Adrenal gland (tissue), 5 donors: ENCODE data around the gene PACS2.

ENCODE experiments used
- POLR2A ChIP-seq, 2 donors: fragments of 450-650 bp; IDR thresholded peaks; one replicate each; pipeline ENCODE4 v1.6.1; 2017; ENCODE audit warnings: antibody characterized with exemption in 2 of 2, mild to moderate bottlenecking in 2 of 2, moderate library complexity in 1 of 2
- TF ChIP-seq, protein P1 (sequence below), 6 experiments: fragments of 450-650 bp in 4 of 6; fragments of 200-600 bp in 2 of 6; sonication (generic) in 1 of 6; IDR thresholded peaks; 1 replicate in 5 of 6; 2 replicates in 1 of 6; pipeline versions ENCODE4 v1.5.1 to v1.8.0; 2016 to 2021; ENCODE audit warnings: antibody characterized with exemption in 6 of 6, mild to moderate bottlenecking in 2 of 6, moderate library complexity in 1 of 6
- donor health status: DM: no; HTN: no; CAD: no.

DNA sequence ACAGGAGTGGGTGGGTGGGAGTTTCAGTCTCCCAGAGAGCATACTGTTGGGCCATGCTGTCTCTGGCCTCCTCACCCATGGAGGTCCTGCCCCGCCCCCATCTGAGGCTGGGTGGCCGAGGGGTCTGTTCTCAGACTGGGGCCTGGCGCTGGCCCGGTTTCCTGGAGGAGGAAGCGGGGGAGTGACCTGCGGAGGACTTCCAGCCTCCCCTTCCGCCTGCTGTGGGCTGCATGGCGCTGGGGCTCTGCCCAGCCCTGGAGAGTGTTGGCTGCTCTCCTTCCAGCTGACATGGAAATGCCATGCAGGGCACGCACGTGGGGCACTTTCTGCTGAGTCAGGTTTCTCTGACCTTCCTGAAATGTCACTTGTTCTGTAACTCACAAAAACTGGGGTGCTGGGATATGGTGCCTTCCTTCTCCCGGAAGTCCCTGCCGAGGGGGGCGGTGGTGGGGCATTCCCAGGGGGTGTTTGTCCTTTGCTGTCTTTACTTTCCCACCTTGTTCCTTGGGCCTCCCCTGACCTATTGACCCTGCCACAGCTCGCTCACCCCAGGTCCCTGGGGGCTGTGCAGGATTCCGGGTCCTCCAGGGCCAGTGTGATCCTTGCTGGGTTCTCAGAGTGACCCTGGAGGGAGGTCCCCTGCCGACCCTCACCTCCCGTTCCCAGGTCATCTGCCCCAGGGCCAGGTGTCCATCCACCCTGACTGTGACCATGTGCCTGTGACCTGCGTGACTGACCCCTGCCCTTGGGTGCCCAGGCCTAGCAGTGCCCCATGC is 23.6 kb downstream of the PACS2 start:
- TF ChIP-seq, protein P1, sequence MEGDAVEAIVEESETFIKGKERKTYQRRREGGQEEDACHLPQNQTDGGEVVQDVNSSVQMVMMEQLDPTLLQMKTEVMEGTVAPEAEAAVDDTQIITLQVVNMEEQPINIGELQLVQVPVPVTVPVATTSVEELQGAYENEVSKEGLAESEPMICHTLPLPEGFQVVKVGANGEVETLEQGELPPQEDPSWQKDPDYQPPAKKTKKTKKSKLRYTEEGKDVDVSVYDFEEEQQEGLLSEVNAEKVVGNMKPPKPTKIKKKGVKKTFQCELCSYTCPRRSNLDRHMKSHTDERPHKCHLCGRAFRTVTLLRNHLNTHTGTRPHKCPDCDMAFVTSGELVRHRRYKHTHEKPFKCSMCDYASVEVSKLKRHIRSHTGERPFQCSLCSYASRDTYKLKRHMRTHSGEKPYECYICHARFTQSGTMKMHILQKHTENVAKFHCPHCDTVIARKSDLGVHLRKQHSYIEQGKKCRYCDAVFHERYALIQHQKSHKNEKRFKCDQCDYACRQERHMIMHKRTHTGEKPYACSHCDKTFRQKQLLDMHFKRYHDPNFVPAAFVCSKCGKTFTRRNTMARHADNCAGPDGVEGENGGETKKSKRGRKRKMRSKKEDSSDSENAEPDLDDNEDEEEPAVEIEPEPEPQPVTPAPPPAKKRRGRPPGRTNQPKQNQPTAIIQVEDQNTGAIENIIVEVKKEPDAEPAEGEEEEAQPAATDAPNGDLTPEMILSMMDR (IDR thresholded peaks at IDR 0.05), result no peak
- TF ChIP-seq POLR2A (IDR thresholded peaks at IDR 0.05), result peak in 1 of 2 donors; percentile 12
